Myocyte (in vitro differentiated cells): ENCODE data around the gene ZNF385D. TPM values are rescaled to one million over a fixed set of nuclear protein-coding genes. Genes with fewer than 3 reads are reported as not detected.

ENCODE experiments used
- DNase-seq: peaks from one replicate; pipeline ENCODE4 v3.0.0-alpha.2; 2012; ENCODE audit warnings: low read depth
- total RNA-seq: library from RNA; depleted of rRNA; stranded (reverse); fragments of >200 nt; gene quantifications from 2 replicates; pipeline ENCODE4 v1.2.3, GENCODE V29; 2014

The ZNF385D gene
- total RNA-seq, 1 donor from 2014 or later = 1.6 TPM

DNA sequence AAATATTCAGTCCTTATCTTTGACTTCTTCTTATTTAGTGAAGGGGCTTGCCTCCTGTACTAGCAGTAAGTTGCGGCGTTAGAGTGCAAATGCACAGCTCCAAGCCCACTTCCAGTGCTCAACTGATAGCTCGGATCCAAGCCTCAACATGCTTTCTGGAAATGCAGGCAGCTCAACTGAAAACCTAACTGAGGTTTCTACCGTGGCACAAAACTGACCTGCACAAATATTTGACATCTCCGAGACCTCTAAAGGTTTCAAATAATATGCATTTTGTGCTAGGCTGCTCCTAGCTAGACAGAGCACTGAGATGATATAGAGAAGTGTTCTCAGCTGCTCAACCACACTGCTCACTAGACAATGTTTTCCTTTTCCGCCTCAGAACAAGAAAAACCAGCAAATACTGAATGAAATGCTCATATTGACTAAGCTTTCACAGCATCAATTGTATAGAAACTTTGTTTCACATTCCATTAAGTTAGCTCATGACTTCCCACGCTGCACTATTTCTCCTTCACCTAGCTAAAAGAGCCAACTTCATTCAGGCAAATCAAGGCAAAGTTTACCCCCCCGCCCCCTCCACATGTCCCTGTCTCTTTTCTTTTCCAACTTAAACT, 822 bp downstream of the ZNF385D start:
- no peak for DNase-seq

DNA sequence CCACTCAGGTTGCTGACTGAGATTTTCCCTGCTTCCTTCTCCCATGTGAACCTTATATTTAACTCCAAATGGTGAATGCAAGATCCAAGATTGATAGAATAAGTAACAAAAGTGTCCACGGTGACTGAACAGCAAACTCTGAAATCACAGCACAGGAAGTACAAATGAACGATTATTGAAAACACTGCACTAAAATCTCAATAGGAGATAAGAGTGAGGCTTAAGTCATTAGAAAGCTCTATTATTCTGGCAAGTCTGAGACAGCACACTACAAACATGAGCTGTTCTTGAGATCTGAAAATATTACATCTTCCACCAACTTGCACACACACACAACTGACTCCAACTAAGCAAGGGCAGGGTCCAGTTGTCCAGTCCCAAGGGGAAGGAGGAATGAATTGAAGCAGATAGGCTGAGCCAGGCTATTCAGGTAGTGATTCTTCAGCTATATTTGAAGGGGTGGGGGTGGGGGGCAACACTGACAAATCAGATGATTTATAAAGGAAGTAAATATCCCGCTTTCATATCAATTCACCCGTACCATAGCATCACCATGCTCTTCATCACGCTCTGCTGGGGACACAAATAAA, 2.9 kb downstream of the ZNF385D start:
- no peak for DNase-seq

DNA sequence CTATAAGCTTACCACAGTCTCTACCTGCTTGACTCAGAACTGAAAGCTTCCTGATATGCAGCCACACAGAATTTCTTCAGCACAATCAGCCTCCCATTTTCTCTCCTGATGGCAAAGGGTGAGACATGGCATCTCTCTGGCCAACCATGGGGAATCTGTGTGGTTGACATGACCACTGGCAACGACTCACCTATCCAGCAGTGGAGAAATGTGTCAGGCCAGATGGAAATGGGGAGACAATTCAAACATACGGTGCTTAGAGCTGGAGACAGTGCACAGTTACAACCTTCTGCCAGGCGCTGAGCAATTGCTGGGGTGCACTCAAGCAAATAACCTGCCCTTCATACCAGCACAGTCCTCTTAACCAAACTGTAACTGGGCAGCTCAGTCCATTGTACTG, 3.6 kb downstream of the ZNF385D start:
- peak; percentile 61 for DNase-seq

DNA sequence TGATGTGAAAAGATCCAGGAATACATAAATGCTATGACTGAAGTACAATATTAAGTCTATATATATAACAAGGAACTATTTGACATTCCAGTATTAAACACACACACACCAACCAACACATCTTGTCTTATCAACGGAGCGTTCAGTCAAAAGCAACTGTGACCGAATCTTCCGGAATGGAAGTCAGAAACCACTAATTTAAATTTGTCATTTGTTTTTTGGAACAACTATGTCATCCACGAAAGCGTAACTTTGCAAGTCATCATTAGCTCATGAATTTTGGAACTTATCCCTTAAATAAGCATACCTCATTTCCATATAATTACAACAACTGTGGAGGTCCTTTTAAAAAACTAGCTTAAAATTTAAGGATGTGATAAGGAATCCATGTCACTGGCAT, 5.0 kb downstream of the ZNF385D start:
- no peak for DNase-seq

DNA sequence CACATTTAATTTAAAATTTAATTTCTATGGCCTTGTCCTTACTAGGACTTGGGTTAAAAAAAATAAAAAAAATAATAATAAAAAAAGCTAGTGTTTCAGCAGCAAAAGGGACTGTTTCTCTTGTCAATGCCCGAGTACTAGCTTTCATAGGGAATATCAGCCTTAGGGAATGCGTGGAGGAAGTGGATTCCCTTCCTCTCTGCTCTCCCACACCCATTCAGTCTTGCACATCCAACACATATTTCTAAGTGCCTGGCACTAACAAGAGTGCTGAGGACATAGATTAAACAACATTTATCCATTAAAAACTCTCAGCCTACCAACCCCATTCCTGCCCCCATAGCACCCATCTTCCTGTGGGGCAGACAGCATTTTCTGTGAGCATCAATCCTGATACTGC, 6.2 kb downstream of the ZNF385D start:
- DNase-seq = no peak

DNA sequence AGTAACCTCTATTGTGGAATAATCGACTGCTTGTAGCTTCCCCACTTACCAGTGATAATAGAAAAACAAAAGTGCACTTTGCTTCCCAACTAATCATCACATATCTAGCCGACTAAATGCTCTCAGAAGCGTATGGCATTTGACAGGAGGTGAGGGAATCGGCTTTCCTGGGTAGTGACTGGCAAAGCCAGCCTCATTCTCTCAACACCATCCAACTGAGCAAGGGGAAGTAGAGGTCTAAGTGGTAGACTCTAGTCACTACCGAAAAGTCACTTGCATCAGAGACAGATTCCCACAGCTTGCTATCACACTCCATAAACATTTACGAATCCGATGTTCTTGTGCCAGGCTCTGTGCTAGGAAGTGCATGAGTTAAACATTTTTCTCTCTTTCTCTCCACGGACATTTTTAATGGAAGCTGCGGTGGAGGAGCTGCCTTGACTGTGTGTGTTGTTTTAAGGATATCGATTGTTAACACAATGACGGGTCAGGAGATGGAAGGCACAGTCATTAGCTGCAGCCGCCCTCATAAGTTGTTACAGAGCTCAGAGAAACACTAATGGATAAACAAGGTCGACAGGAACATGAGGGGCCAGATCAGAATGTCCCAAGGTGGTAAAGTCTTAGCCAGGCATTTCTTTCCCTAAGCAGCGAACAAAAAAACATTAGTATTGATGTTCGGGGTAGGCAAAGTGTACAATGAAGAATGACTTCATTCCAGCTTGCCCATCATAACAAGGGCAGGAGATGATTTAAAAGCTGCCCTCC, 11.9 kb downstream of the ZNF385D start:
- no peak for DNase-seq

DNA sequence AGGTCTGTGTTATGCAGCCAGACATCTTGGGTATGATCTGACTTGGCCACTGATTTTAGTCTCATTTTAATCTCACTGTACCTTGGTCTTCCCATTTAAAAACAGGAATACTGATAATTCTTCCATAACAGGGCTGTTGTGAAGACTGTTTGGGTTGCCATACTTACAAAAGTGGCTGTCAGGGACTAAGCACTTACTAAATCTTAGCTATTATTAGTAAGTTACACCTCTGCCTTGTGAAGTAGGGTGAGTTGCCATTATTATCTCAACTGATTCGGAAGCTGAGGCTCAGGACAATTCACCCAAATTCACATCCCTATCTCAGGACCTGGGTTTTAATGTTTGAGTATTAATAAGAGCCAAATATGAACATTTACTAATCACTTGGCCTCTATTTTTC, 12.7 kb downstream of the ZNF385D start:
- no peak for DNase-seq

DNA sequence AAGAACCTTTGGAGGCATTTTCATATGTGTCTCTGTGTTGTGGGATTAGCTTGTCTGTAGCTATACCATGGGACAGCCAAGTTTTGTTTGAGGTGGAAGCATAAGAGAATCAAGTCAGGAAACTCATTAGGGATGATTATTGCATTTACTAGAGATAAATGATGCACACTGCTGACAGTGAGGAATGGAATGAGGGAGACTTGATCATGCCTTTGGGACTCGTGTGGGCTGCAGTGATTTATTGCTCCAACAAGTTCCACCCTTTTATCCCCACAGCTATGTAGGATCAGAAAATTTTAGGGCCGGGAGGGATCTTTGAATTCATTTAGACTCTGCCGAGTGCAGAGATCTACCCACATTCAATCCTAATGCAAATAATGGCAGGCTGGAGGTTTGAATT, 16.3 kb downstream of the ZNF385D start:
- DNase-seq = no peak

DNA sequence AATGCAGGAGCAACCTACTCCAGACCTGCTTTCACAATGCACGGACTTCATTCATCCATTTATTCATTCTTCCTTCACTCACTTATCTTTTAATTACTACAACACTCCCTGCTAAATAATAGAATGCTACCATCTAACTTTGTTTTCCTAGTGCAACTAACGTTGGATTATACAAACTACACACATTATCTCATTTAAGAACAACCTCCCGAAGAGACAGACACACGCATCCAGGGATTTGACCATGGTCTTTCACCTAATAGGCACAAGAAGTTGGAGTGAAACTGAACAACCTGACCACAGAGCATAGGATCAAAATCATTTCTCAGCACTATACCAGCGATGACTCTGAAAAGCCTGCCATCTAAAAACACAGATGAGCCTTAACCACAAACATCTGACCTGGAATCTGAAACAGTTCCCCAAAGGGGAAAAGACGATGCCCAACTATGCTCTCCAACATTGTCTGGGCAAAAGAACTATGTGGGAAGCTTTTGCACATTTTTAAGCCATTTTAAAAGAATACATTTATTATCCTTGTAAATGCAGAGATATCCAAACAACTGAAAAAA, 21.0 kb downstream of the ZNF385D start:
- DNase-seq = peak; percentile 81

DNA sequence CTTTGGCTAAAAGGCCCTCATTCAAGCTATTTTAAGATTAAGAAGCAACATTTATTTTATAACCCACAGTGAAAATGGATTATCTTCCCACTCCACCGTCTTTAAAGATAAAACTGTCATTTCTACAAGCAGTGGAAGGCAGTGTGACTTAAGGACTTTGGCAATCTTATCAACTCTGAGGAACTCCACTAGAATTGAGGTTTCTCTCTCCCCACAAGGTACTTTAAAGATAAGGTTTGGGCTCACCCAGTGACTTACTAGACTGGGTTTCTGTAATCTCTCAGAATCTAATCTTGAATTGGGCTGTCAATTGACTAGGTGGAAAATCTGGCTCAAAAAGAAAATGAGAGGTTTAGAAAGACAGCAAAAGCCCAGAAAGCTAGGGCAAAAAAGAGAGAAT, 21.7 kb downstream of the ZNF385D start:
- no peak for DNase-seq

DNA sequence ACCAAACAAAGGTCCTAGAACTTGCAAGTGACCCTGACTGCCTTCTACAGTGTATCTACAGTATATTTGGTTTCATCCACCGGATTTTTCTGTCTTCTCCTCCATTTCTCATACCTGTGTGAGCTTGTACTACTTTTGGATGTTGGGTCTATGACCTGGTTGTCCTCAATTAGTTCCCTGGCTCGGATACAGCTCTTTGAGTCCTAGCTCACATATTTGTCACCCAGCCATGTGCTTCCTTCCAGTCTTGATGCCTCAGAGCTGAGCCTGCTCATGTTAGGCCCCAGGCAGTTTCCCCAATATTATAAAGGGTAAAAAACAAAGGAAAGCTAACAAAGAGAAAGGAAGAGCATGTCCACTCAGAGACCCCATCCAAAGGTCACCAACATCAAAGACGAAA, 28.2 kb downstream of the ZNF385D start:
- no peak for DNase-seq

DNA sequence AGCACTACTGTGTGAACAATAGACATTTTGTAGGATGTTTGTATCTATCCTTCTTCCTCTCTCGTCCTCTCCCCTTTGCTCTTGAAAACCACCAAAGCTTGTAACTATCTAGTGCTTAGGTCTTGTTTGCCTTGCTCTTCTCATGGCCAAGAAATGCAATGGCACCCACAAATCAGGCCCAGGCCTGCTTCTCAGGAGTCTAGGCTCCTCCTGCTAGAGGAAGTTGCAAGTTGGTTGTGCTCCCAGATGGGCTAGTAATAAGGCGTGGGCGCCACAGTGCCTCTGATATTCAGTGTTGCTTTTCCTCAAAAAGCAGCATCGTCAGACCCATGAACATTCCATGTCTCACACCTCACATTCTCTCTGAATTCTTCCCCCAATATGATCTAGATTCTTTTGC, 28.7 kb downstream of the ZNF385D start:
- no peak for DNase-seq

DNA sequence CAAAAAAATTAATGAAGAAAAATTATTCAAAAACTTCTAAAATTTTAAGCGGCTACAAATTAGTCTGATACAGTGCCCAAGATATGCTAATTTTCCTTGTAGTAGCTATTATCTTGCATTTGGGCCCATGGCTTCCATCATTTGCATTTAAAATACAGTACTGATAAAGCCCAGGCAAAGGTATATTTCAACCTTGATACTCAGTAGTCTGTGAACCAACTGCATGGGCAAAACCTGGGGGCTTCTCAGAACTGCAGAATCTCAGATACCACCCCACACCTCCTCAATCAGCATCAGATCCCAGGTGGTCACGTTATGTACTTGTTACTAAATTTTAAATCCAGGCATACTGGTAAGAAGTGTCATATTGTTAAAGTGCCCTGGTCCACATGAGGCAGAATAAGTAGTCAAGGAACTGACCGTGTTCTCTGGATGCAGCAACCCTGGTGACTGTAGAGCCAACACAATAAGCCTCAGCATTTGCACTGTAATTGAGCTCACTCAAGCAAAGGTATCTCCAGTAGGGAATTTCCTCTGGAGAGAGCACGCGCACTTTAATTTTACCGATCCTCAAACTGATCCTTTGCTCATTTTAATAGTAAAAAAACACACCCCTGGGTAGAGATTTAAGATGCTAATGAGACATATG, 31.9 kb downstream of the ZNF385D start:
- no peak for DNase-seq

DNA sequence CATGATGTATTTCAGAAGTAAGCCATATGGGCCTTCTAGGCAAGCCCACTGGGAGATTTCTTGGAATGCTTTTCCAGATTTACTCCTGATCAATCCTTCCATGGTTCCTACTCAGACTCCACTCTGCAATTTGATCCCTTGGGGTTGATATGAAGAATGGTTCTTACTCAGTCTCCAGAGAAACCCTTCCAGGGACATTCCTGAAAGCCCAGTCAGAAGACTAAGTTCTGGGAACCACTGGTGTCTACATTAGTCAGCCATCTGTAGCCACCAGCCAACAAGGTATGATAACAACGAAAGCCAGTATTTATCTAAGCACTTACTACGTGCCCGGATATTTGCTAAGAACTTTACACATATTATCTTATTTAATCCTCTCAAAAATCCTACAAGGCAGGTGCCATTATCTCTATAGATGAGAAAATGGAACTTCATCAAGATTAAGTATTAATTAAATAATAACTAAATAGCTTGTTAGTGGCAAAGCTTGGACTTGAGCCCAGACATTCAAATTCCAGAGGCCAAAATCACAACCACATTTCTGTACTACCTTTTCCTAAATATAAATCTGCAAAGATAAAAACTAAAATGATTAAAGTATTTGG, 32.7 kb downstream of the ZNF385D start:
- DNase-seq = peak; percentile 89

DNA sequence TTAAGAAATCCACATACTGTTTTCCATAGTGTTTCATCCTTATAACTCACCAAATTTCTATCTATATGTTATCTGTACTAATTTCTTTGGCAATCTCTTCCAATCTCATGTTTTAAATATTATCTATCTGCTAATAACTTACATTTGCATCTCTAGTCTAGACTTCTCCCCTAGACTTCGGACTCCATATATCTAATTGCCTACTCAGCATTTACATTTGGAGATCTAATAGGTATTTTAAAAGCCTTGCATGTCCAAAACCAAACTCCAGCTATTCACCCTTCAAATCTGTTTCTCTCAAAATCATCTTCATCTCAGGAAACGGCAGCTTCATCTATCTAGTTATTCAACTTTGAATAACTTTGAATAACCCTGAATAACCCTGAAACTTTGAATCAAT, 35.3 kb downstream of the ZNF385D start:
- no peak for DNase-seq

DNA sequence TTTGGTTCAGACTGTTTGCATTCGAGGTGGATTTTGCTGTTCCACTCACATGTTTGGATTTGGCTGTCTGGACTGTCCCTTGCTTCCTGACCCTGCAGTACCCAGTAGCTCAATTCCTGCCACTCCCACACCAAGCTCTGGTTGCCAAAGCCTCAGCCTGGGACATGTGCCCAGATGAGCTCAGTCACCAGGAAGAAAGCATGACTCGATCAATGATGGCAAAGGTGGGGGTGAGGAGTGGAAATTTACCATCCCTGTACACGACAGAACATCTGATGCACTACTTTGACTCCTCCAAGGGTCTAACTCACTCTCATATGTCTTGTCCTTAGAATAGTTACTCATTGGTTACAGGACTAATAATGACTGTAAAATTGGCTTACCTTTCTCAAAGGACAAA, 45.2 kb downstream of the ZNF385D start:
- peak; percentile 96 for DNase-seq

DNA sequence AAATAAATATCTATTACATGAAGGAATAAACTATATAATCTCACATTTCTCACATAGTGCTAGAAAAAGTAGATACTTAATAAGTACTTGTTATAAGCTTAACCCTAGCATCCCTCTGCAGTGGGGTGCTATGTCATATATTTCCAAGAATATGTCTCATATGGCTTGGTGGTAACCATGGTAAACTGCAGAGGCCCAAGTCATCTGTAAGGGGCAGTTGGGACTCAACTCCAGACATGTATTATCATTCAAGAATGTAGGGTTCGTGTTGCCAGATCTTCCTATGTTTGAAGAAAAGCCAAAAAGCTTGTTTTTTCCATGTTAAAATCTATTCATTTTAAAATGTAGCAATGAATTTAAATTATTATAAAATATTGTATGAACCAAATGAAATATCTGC, 46.2 kb downstream of the ZNF385D start:
- DNase-seq = no peak

DNA sequence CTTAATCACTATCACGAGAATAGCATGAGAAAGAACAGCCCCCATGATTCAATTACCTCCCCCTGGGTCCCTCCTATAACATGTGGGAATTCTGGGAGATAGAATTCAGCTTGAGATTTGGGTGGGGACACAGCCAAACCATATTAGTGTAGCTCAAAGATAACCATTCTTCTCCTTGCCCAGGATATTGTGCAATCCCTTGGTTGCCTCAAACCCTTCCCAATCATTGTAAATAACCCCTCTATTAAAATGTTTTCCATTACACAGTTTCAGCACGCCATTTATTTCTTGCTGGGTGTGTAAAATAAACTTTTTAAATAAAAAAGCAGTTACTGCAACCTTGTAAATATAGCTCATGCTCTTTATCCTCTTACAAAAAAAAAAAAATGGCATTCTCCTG, 47.7 kb downstream of the ZNF385D start:
- DNase-seq = no peak

DNA sequence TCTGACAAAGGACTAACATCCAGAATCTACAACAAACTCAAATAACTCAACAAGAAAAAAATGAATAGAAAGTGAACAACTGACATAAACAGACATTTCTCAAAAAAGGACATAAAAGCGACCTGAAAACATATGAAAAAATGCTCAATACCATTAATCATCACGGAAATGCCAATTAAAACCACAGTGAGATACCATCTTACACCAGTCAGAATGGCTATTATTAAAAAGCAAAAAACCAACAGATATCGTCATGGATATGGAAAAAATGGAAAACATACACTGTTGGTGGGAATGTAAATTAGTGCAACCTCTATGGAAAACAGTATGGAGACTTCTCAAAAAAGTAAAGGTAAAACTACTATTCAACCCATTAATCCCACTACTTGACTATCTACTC, 53.3 kb downstream of the ZNF385D start:
- no peak for DNase-seq

DNA sequence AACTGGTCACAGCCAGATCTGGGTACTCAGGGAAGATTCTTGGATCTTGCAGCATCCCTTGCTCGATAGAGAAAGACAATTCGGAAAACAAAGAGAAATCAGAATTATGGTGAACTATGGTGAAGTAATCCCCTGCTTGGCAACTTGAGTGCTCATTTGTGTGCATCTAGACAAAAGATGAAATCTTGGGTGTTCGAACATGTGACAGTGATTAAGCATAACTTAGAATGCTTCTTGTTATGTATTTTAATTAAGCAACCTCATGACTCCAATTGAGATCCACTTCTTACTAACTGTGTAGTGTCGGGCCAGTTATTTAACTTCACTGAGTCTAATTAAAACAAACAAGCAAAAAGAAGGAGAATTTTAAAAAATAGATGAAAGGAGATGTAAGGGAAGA, 56.5 kb downstream of the ZNF385D start:
- DNase-seq = no peak

DNA sequence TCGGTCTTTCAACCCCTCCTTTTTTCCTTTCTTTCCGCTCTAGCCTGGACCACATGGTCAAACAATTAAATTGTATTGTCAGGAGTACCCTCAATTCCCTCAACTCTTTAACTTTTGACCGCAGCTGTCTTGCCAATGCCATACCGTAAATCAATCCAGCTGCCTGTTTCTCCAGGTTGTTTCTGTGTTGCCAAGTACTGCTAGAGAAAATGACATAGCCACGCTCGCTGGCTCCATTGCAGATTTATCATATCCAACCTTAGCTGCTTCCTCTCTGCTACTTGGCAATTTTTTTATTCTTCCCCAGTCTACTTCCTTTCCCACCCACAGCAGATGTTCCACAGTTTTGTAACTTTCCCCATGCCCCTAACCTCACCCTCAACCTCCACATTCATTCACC, 60.0 kb downstream of the ZNF385D start:
- DNase-seq = no peak

DNA sequence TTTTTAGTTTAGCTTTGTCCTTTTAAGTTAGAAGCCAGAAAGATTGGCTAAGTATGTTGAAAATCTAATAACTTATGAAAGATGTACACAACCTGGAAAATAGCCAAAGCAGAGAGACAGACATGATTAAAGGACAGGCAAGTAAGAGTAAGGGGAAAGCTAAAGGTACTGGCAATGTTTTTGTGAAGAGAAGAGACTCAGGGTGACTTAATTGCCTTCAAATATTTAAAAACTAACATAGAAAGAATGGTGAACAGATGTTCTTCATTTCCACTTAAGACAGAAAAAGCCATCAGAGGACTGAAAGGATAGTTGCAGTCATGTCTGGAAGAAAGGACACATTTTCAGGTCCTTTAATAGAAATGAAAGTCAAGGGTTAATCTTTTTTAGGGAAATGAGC, 68.8 kb downstream of the ZNF385D start:
- no peak for DNase-seq
